H9 (cell line): ENCODE measurements around the gene ZNF488. TPM values are rescaled to one million over a fixed set of nuclear protein-coding genes. Genes with fewer than 3 reads are reported as not detected.

Experiments used
- DNase-seq: peaks from one replicate; pipeline ENCODE4 v3.0.0-alpha.2; 2017
- H2AFZ ChIP-seq: one replicate; pipeline ENCODE4 v1.6.1; 2013; ENCODE audit warnings: mild to moderate bottlenecking, low read length, control low read depth, moderate library complexity
- H2AK5ac ChIP-seq: 2 replicates; pipeline ENCODE4 v1.6.1; 2013; ENCODE audit warnings: low read length, control low read depth, mixed read lengths; ENCODE audit not compliant: insufficient read length
- H2BK120ac ChIP-seq: one replicate; pipeline ENCODE4 v1.6.1; 2013; ENCODE audit warnings: low read depth, mild to moderate bottlenecking, low read length, control low read depth, inconsistent platforms; ENCODE audit not compliant: poor library complexity, severe bottlenecking
- H2BK12ac ChIP-seq: 2 replicates; pipeline ENCODE4 v1.6.1; 2013; ENCODE audit warnings: low read length, control low read depth, mixed read lengths, low read depth; ENCODE audit not compliant: insufficient read length
- H2BK15ac ChIP-seq: 2 replicates; pipeline ENCODE4 v1.6.1; 2013; ENCODE audit warnings: low read depth, low read length, control low read depth
- H2BK20ac ChIP-seq: one replicate; pipeline ENCODE4 v1.6.1; 2013; ENCODE audit warnings: low read depth, mild to moderate bottlenecking, low read length, control low read depth, inconsistent platforms; ENCODE audit not compliant: poor library complexity, severe bottlenecking
- H2BK5ac ChIP-seq: 2 replicates; pipeline ENCODE4 v1.6.1; 2013; ENCODE audit warnings: low read length, control low read depth, mixed read lengths; ENCODE audit not compliant: insufficient read length
- H3K14ac ChIP-seq: 2 replicates; pipeline ENCODE4 v1.6.1; 2013; ENCODE audit warnings: low read length, control low read depth; ENCODE audit not compliant: insufficient read depth
- H3K18ac ChIP-seq: 2 replicates; pipeline ENCODE4 v1.6.1; 2013; ENCODE audit warnings: low read depth, mild to moderate bottlenecking, mixed read lengths, low read length, control low read depth; ENCODE audit not compliant: insufficient read length
- H3K23ac ChIP-seq: 2 replicates; pipeline ENCODE4 v1.6.1; 2013; ENCODE audit warnings: low read length, control low read depth, mixed read lengths, low read depth; ENCODE audit not compliant: insufficient read length
- H3K23me2 ChIP-seq: 2 replicates; pipeline ENCODE4 v1.6.1; 2013; ENCODE audit warnings: low read depth, mild to moderate bottlenecking, mixed read lengths, low read length, control low read depth; ENCODE audit not compliant: insufficient read length, poor library complexity, severe bottlenecking
- H3K27ac ChIP-seq: 2 replicates; pipeline ENCODE4 v1.5.1; 2013; ENCODE audit warnings: low read length, control low read depth, mixed read lengths, low read depth; ENCODE audit not compliant: insufficient read length
- H3K27me3 ChIP-seq: 2 replicates; pipeline ENCODE4 v1.6.1; 2013; ENCODE audit warnings: low read length, control low read depth, inconsistent platforms; ENCODE audit not compliant: insufficient read depth
- H3K4ac ChIP-seq: 2 replicates; pipeline ENCODE4 v1.6.1; 2013; ENCODE audit warnings: low read depth, mild to moderate bottlenecking, control low read depth, inconsistent platforms, low read length, moderate library complexity
- H3K4me1 ChIP-seq: 2 replicates; pipeline ENCODE4 v1.6.1; 2013; ENCODE audit warnings: low read length, control low read depth, inconsistent platforms; ENCODE audit not compliant: insufficient read depth
- H3K4me2 ChIP-seq: 2 replicates; pipeline ENCODE4 v1.6.1; 2013; ENCODE audit warnings: low read length, control low read depth, mixed read lengths; ENCODE audit not compliant: insufficient read length, insufficient read depth
- H3K56ac ChIP-seq: 2 replicates; pipeline ENCODE4 v1.6.1; 2013; ENCODE audit warnings: low read depth, mild to moderate bottlenecking, mixed read lengths, low read length, control low read depth; ENCODE audit not compliant: insufficient read length
- H3K79me1 ChIP-seq: 2 replicates; pipeline ENCODE4 v1.6.1; 2013; ENCODE audit warnings: low read depth, mild to moderate bottlenecking, moderate library complexity, low read length, control low read depth, inconsistent platforms; ENCODE audit not compliant: insufficient read depth, poor library complexity, severe bottlenecking
- H3K79me2 ChIP-seq: 2 replicates; pipeline ENCODE4 v1.6.1; 2013; ENCODE audit warnings: low read length, control low read depth, inconsistent platforms; ENCODE audit not compliant: insufficient read depth
- H3K9ac ChIP-seq: 2 replicates; pipeline ENCODE4 v1.6.1; 2013; ENCODE audit warnings: low read length, control low read depth, mixed read lengths; ENCODE audit not compliant: insufficient read length; ENCODE audit errors: extremely low read depth
- H3K9me3 ChIP-seq: one replicate; pipeline ENCODE4 v1.6.1; 2013; ENCODE audit warnings: low read depth, low read length, inconsistent platforms; ENCODE audit not compliant: control insufficient read depth
- H3T11ph ChIP-seq: one replicate; pipeline ENCODE4 v1.6.1; 2013; ENCODE audit warnings: mild to moderate bottlenecking, low read length, control low read depth, inconsistent platforms
- H4K20me1 ChIP-seq: one replicate; pipeline ENCODE4 v1.6.1; 2013; ENCODE audit not compliant: control insufficient read depth, insufficient read length, insufficient read depth
- H4K5ac ChIP-seq: 2 replicates; pipeline ENCODE4 v1.6.1; 2013; ENCODE audit warnings: low read depth, mild to moderate bottlenecking, mixed read lengths, low read length, control low read depth; ENCODE audit not compliant: insufficient read length
- H4K8ac ChIP-seq: replicated peaks from 2 replicates; pipeline ENCODE4 v1.6.1; 2013; ENCODE audit warnings: low read length, control low read depth, mixed read lengths, low read depth; ENCODE audit not compliant: insufficient read length
- H4K91ac ChIP-seq: 2 replicates; pipeline ENCODE4 v1.6.1; 2013; ENCODE audit warnings: low read depth, mild to moderate bottlenecking, moderate library complexity, mixed read lengths, low read length, control low read depth; ENCODE audit not compliant: insufficient read length
- H3K27ac Mint-ChIP-seq, 3 experiments: 2 replicates in 2 of 3; 3 replicates in 1 of 3; pipeline ENCODE4 v1.8.0; 2020 to 2021; ENCODE audit warnings: mixed read lengths in 3 of 3, mild to moderate bottlenecking in 1 of 3, moderate library complexity in 1 of 3
- H3K27me3 Mint-ChIP-seq: 2 replicates; pipeline ENCODE4 v1.8.0; 2021; ENCODE audit warnings: low read depth, mild to moderate bottlenecking, moderate library complexity, mixed read lengths
- H3K36me3 Mint-ChIP-seq, 3 experiments: 2 replicates in 2 of 3; 3 replicates in 1 of 3; pipeline ENCODE4 v1.8.0; 2020 to 2021; ENCODE audit warnings: low read depth in 3 of 3, mixed read lengths in 3 of 3; ENCODE audit not compliant: insufficient read depth in 1 of 3
- H3K4me1 Mint-ChIP-seq, 2 experiments: 2 replicates each; pipeline ENCODE4 v1.8.0; 2020; ENCODE audit warnings: mixed read lengths in 2 of 2
- H3K4me3 Mint-ChIP-seq, 2 experiments: 2 replicates in 1 of 2; 3 replicates in 1 of 2; pipeline ENCODE4 v1.8.0; 2020 to 2021; ENCODE audit warnings: mild to moderate bottlenecking in 2 of 2, mixed read lengths in 2 of 2, moderate library complexity in 1 of 2
- H3K9me3 Mint-ChIP-seq, 2 experiments: 2 replicates in 1 of 2; 3 replicates in 1 of 2; pipeline ENCODE4 v1.8.0; 2020; ENCODE audit warnings: mild to moderate bottlenecking in 2 of 2, mixed read lengths in 2 of 2, moderate library complexity in 1 of 2
- WGBS: extraction: QIAGEN DNeasy Blood & Tissue Kit; methylation state at CpG from one replicate; pipeline ENCODE4 v1.1.7; 2013; ENCODE audit warnings: missing lambda C conversion rate, low lambda C conversion rate, mixed read lengths; ENCODE audit not compliant: insufficient read length; ENCODE audit errors: extremely low coverage; 5-methylcytosine and 5-hydroxymethylcytosine counted together
- total RNA-seq: library from RNA; stranded (reverse); gene quantifications from 2 replicates; pipeline ENCODE4 v1.2.1, GENCODE V29; 2021
- TF ChIP-seq, protein P1 (sequence below): fragments of 200-600 bp; sonication (generic); conservative IDR thresholded peaks from 3 replicates; pipeline ENCODE4 v1.8.0; 2021; ENCODE audit warnings: antibody characterized with exemption, mild to moderate bottlenecking

ZNF488 gene
- total RNA-seq, 1 experiment from 2014 or later, result 2.9 TPM

GRCh38 chr10:47408606-47409005, 24.5 kb upstream of the ZNF488 start:
- H3K9me3 Mint-ChIP-seq, result no peaks in the 10 kb centered on the region
- no peak overlapping the region for H2BK20ac ChIP-seq
- no peak overlapping the region for H3K27ac ChIP-seq
- no peak overlapping the region for H3K4ac ChIP-seq
- peaks cover 13% of the 10 kb centered on the region in 2 experiments for H3K4me1 Mint-ChIP-seq
- no peaks in the 10 kb centered on the region for H4K20me1 ChIP-seq
- no peaks in the 10 kb centered on the region for H3K9me3 ChIP-seq
- H3T11ph ChIP-seq, result no peak overlapping the region
- DNase-seq, result no peak
- no CpG with 5 or more reads among the region's 6 CpGs for WGBS
- no peaks in the 10 kb centered on the region for H3K23me2 ChIP-seq
- H3K4me2 ChIP-seq, result no peak overlapping the region
- no peaks in the 10 kb centered on the region for H3K79me1 ChIP-seq
- H2BK120ac ChIP-seq, result no peak overlapping the region
- H3K56ac ChIP-seq, result no peak overlapping the region
- H2AFZ ChIP-seq, result no peak overlapping the region
- H3K27me3 Mint-ChIP-seq, result peaks cover 4% of the 10 kb centered on the region
- no peak overlapping the region for H4K91ac ChIP-seq
- H4K5ac ChIP-seq, result no peak overlapping the region
- H3K14ac ChIP-seq, result no peak overlapping the region; the same call in 1 of the 2 replicates
- no peak overlapping the region for H4K8ac ChIP-seq
- no peak overlapping the region for H2BK15ac ChIP-seq
- no peak overlapping the region for H2AK5ac ChIP-seq
- H3K27me3 ChIP-seq, result no peaks in the 10 kb centered on the region
- no peak overlapping the region for H2BK5ac ChIP-seq
- H3K23ac ChIP-seq, result no peak overlapping the region
- H3K18ac ChIP-seq, result no peak overlapping the region
- no peaks in the 10 kb centered on the region; the same call in 1 of the 2 replicates for H3K4me1 ChIP-seq
- no peaks in the 10 kb centered on the region for H3K36me3 Mint-ChIP-seq
- TF ChIP-seq, protein P1, sequence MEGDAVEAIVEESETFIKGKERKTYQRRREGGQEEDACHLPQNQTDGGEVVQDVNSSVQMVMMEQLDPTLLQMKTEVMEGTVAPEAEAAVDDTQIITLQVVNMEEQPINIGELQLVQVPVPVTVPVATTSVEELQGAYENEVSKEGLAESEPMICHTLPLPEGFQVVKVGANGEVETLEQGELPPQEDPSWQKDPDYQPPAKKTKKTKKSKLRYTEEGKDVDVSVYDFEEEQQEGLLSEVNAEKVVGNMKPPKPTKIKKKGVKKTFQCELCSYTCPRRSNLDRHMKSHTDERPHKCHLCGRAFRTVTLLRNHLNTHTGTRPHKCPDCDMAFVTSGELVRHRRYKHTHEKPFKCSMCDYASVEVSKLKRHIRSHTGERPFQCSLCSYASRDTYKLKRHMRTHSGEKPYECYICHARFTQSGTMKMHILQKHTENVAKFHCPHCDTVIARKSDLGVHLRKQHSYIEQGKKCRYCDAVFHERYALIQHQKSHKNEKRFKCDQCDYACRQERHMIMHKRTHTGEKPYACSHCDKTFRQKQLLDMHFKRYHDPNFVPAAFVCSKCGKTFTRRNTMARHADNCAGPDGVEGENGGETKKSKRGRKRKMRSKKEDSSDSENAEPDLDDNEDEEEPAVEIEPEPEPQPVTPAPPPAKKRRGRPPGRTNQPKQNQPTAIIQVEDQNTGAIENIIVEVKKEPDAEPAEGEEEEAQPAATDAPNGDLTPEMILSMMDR, result no peak
- H2BK12ac ChIP-seq, result no peak overlapping the region
- H3K9ac ChIP-seq, result no peak overlapping the region
- no peaks in the 10 kb centered on the region for H3K79me2 ChIP-seq
- H3K4me3 Mint-ChIP-seq, result no peak overlapping the region
- H3K27ac Mint-ChIP-seq, result no peak overlapping the region
